Activated CD8-positive, alpha-beta memory T cell treated with anti-CD3 and anti-CD28 coated beads for 4 hours (primary cell): Measurements from ENCODE around the gene UBP1.
"Not testable (repeated sequence)": the region's sequence is repeated elsewhere in the genome, so short reads cannot be mapped to it uniquely, and the experiment has no call there.

ENCODE experiments used
- DNase-seq, 2 donors: peaks; one replicate each; pipeline ENCODE4 v3.0.0-alpha.2; 2020; ENCODE audit warnings: low read depth in 2 of 2

The UBP1 gene

GRCh38 chr3:33440328-33441224 is at the start of gene UBP1:
UBP1 (minus strand) TSS chr3:33440405; CDS start chr3:33439848, 557 bp downstream.
- DNase-seq, result peak; percentile 90 to 93

- no peak for DNase-seq
Measured at GRCh38 chr3:33488683-33489082, 48.5 kb upstream of the UBP1 start.

GRCh38 chr3:33488246-33488645 is 48.0 kb upstream of the UBP1 start:
- DNase-seq, result no peak

- no peak for DNase-seq
Measured at GRCh38 chr3:33482111-33482521, 41.9 kb upstream of the UBP1 start.

GRCh38 chr3:33474896-33475295 is 34.7 kb upstream of the UBP1 start:
- no peak for DNase-seq

- no peak for DNase-seq
Measured at GRCh38 chr3:33473813-33474212, 33.6 kb upstream of the UBP1 start.

- no peak for DNase-seq
Measured at GRCh38 chr3:33467786-33468185, 27.6 kb upstream of the UBP1 start.

GRCh38 chr3:33461097-33461496 is 20.9 kb upstream of the UBP1 start:
- DNase-seq, result no peak

GRCh38 chr3:33459577-33459976 is 19.4 kb upstream of the UBP1 start:
- not testable (repeated sequence) for DNase-seq

GRCh38 chr3:33458446-33458845 is 18.2 kb upstream of the UBP1 start:
- no peak for DNase-seq

GRCh38 chr3:33456756-33457155 is 16.6 kb upstream of the UBP1 start:
- no peak for DNase-seq

- DNase-seq, result no peak
Measured at GRCh38 chr3:33453331-33453761, 13.1 kb upstream of the UBP1 start.

- DNase-seq, result not testable (repeated sequence)
Measured at GRCh38 chr3:33451994-33452393, 11.8 kb upstream of the UBP1 start.

GRCh38 chr3:33447958-33448357 is 7.8 kb upstream of the UBP1 start:
- no peak for DNase-seq

GRCh38 chr3:33447256-33447625 is 7.0 kb upstream of the UBP1 start:
- not testable (repeated sequence) for DNase-seq

GRCh38 chr3:33442190-33442589 is 2.0 kb upstream of the UBP1 start:
- DNase-seq, result no peak

GRCh38 chr3:33441225-33441976 is 1.2 kb upstream of the UBP1 start:
- no peak for DNase-seq

GRCh38 chr3:33439546-33440327 is 468 bp downstream of the UBP1 start:
- no peak for DNase-seq

GRCh38 chr3:33438881-33439545 is 1.2 kb downstream of the UBP1 start:
- DNase-seq, result no peak

GRCh38 chr3:33438284-33438668 is 1.9 kb downstream of the UBP1 start:
- no peak for DNase-seq

GRCh38 chr3:33437556-33438283 is 2.5 kb downstream of the UBP1 start:
- no peak for DNase-seq
